AG09309 (cell line): ENCODE data around the gene GIPC1.
"Not testable (repeated sequence)": the region's sequence is repeated elsewhere in the genome, so short reads cannot be mapped to it uniquely, and the experiment has no call there.

Experiments
- DNase-seq: peaks from one replicate; pipeline ENCODE4 v3.0.0-alpha.2; 2010; ENCODE audit warnings: low read depth
- H3K4me3 ChIP-seq: 2 replicates; pipeline ENCODE4 v1.5.1; 2011; ENCODE audit warnings: mild to moderate bottlenecking, low read depth, low read length, moderate library complexity; ENCODE audit not compliant: control insufficient read depth
- CTCF ChIP-seq: IDR thresholded peaks from 2 replicates; pipeline ENCODE4 v1.5.1; 2011; ENCODE audit warnings: mild to moderate bottlenecking, low read depth, low read length, inconsistent platforms; ENCODE audit not compliant: insufficient read depth, control insufficient read depth; ENCODE audit errors: missing control alignments

GIPC1 gene

GRCh38 chr19:14512406-14512961 is 16.6 kb upstream of the GIPC1 start:
- H3K4me3 ChIP-seq, result no peak overlapping the region
- no peak for TF ChIP-seq CTCF
- no peak for DNase-seq

GRCh38 chr19:14511229-14511593 is 15.3 kb upstream of the GIPC1 start:
- TF ChIP-seq CTCF, result no peak
- no peak overlapping the region for H3K4me3 ChIP-seq

DNA sequence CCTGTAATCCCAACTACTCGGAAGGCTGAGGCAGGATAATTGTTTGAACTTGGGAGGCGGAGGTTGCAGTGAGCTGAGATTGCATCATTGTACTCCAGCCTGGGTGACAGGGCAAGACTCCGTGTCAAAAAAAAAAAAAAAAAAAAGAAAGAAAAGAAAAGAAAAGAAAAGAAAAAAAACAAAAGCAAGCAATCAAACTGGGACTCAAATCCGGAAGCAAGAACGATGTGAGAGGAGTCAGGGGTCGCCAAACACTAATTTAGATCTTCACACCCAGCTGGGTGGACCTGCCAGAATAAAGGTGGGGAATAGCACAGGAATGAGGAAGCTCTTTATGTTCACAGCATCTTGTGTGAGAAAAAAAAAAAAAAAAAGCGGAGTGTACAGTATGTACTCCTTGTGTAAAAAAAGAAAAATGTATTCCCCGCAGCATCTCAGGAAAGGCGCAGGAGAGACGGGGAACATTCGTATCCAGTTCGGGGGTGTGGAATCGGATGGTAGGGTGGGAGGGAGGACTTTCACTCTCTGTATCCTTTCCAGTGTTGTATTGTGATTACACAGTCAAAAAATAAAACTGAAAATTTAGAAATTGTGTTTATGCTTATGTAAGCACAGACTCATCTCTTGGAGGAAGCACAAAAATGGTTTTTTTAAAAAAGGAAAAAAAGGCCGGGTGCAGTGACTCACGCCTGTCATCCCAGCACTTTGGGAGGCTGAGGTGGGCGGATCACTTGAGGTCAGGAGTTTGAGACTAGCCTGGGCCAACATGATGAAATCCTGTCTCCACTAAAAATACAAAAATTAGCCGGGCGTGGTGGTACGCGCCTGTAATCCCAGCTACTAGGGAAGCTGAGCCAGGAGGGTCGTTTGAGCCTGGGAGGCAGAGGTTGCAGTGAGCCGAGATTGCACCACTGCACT is 14.6 kb upstream of the GIPC1 start:
- H3K4me3 ChIP-seq, result no peak overlapping the region
- no peak for DNase-seq
- TF ChIP-seq CTCF, result no peak

More at GRCh38 chr19:14511229-14511593, 15.3 kb upstream of the GIPC1 start:
- no peak for DNase-seq

GRCh38 chr19:14507704-14508542 is 12.0 kb upstream of the GIPC1 start:
- DNase-seq, result no peak
- no peak for TF ChIP-seq CTCF
- H3K4me3 ChIP-seq, result no peak overlapping the region

- DNase-seq, result no peak
- peak; percentile 71 for TF ChIP-seq CTCF
- no peak overlapping the region for H3K4me3 ChIP-seq
These were observed 9.7 kb upstream of the GIPC1 start for GRCh38 chr19:14505488-14506239.

- not testable (repeated sequence) for H3K4me3 ChIP-seq, DNase-seq
These were observed 8.6 kb upstream of the GIPC1 start for GRCh38 chr19:14504575-14504974.
